Ascending aorta (tissue), 2 donors: Measurements from ENCODE around the gene EPO. TPM values are rescaled to one million over a fixed set of nuclear protein-coding genes. Genes with fewer than 3 reads are reported as not detected.
"Not testable (repeated sequence)": the region's sequence is repeated elsewhere in the genome, so short reads cannot be mapped to it uniquely, and the experiment has no call there.

Experiments used
- DNase-seq, 2 donors: peaks; one replicate each; pipeline ENCODE4 v3.0.0-alpha.2; 2019; ENCODE audit warnings: low spot score in 2 of 2
- H3K27ac ChIP-seq, 2 donors: fragments of 200-600 bp; sonication (generic); one replicate each; pipeline ENCODE4 v1.5.1; 2016 to 2017; ENCODE audit warnings: mild to moderate bottlenecking in 1 of 2
- H3K27me3 ChIP-seq: fragments of 200-600 bp; sonication (generic); one replicate; pipeline ENCODE4 v1.5.1; 2017
- H3K36me3 ChIP-seq, 2 donors: fragments of 200-600 bp; sonication (generic); one replicate each; pipeline ENCODE4 v1.5.1; 2016
- H3K4me1 ChIP-seq, 2 donors: fragments of 200-600 bp; sonication (generic); one replicate each; pipeline ENCODE4 v1.5.1; 2016 to 2017; ENCODE audit warnings: mild to moderate bottlenecking in 1 of 2
- H3K4me3 ChIP-seq, 2 donors: fragments of 200-600 bp; sonication (generic); one replicate each; pipeline ENCODE4 v1.5.1; 2016 to 2017; ENCODE audit warnings: mild to moderate bottlenecking in 1 of 2
- H3K9me3 ChIP-seq, 2 donors: fragments of 200-600 bp; sonication (generic); one replicate each; pipeline ENCODE4 v1.5.1; 2016
- CTCF ChIP-seq, 3 experiments: fragments of 200-600 bp in 2 of 3; fragments of 450-650 bp in 1 of 3; sonication (generic) in 2 of 3; IDR thresholded peaks; one replicate each; pipeline ENCODE4 v1.5.1; 2016 to 2019; ENCODE audit warnings: antibody characterized with exemption in 3 of 3, mild to moderate bottlenecking in 1 of 3, moderate library complexity in 1 of 3
- intact Hi-C: fragments of 100-400 bp; cut with DNase I; formaldehyde crosslinking; loops from one replicate; pipeline ENCODE4 v1.15.1; 2023
- total RNA-seq: library from RNA; depleted of rRNA; stranded (reverse); fragments of >200 nt; gene quantifications from one replicate; pipeline ENCODE4 v1.1.0, GENCODE V29; 2016

EPO gene
- total RNA-seq, 1 donor from 2014 or later = not detected

GRCh38 chr7:100722480-100723212 lies 2.4 kb downstream of the EPO start:
- peaks cover 19% of the 10 kb centered on the region for H3K27me3 ChIP-seq
- no peak for TF ChIP-seq CTCF (IDR thresholded peaks at IDR 0.05)
- no peak overlapping the region for H3K27ac ChIP-seq
- no peaks in the 10 kb centered on the region for H3K36me3 ChIP-seq
- no peak overlapping the region for H3K4me3 ChIP-seq
- DNase-seq = no peak
- intact Hi-C loops = no loop called here
- H3K4me1 ChIP-seq = no peaks in the 10 kb centered on the region
- H3K9me3 ChIP-seq = no peaks in the 10 kb centered on the region

- TF ChIP-seq CTCF (IDR thresholded peaks at IDR 0.05) = no peak
- intact Hi-C loops = no loop called here
- Histone ChIP-seq H3K27ac (no peak overlapping the region), H3K4me1 (no peaks in the 10 kb centered on the region), H3K36me3 (no peaks in the 10 kb centered on the region), H3K4me3 (no peak overlapping the region), H3K9me3 (no peaks in the 10 kb centered on the region), H3K27me3 (peaks cover 19% of the 10 kb centered on the region)
- no peak for DNase-seq
Measured at GRCh38 chr7:100723732-100724275, 3.5 kb downstream of the EPO start.

GRCh38 chr7:100724364-100724763 lies 4.1 kb downstream of the EPO start:
- H3K9me3 ChIP-seq, DNase-seq, H3K27ac ChIP-seq, H3K36me3 ChIP-seq, intact Hi-C loops, H3K4me3 ChIP-seq, H3K4me1 ChIP-seq: not testable (repeated sequence)
- H3K27me3 ChIP-seq = peaks cover 18% of the 10 kb centered on the region

GRCh38 chr7:100726996-100727761 lies 6.9 kb downstream of the EPO start:
- intact Hi-C loops = loop anchor here (5.0 kb wide), 2 partner anchors 125 to 260 kb away; partner anchors contain the start of gene SLC12A9
- DNase-seq = no peak
- Histone ChIP-seq H3K4me3 (no peak overlapping the region), H3K27me3 (no peaks in the 10 kb centered on the region), H3K36me3 (no peaks in the 10 kb centered on the region), H3K27ac (no peak overlapping the region), H3K9me3 (no peaks in the 10 kb centered on the region), H3K4me1 (no peaks in the 10 kb centered on the region)
- no peak for TF ChIP-seq CTCF (IDR thresholded peaks at IDR 0.05)

- no peaks in the 10 kb centered on the region for H3K4me1 ChIP-seq
- intact Hi-C loops = loop anchor here (5.0 kb wide), 2 partner anchors 124 to 261 kb away; partner anchors contain the start of gene SLC12A9
- DNase-seq = no peak
- H3K9me3 ChIP-seq = no peaks in the 10 kb centered on the region
- H3K4me3 ChIP-seq = no peak overlapping the region
- no peak for TF ChIP-seq CTCF (IDR thresholded peaks at IDR 0.05)
- no peak overlapping the region for H3K27ac ChIP-seq
- no peaks in the 10 kb centered on the region for H3K27me3 ChIP-seq
- no peaks in the 10 kb centered on the region for H3K36me3 ChIP-seq
Measured at GRCh38 chr7:100728196-100728595, 7.9 kb downstream of the EPO start.
